Neural cell (in vitro differentiated cells): ENCODE measurements around the gene RAB40B. TPM values are rescaled to one million over a fixed set of nuclear protein-coding genes. Genes with fewer than 3 reads are reported as not detected.

Source experiments
- H2AFZ ChIP-seq: fragments of 200-600, 300-800 bp; sonication (generic), shearing (Covaris generic); 2 replicates; pipeline ENCODE4 v1.6.0; 2014; ENCODE audit warnings: low read depth, mild to moderate bottlenecking, antibody characterized with exemption, low read length, moderate library complexity
- H3F3A ChIP-seq: fragments of 200-600 bp; shearing (Covaris generic); 2 replicates; pipeline ENCODE4 v1.6.1; 2016; ENCODE audit warnings: mild to moderate bottlenecking, moderate library complexity, mixed read lengths, antibody characterized with exemption, low read length; ENCODE audit not compliant: insufficient read depth, poor library complexity, severe bottlenecking
- H3K27ac ChIP-seq: fragments of 200-600, 300-800 bp; sonication (generic), shearing (Covaris generic); 2 replicates; pipeline ENCODE4 v1.5.1; 2014; ENCODE audit warnings: mild to moderate bottlenecking, low read length, moderate library complexity
- H3K27me3 ChIP-seq: fragments of 300-800, 200-600 bp; sonication (generic), shearing (Covaris generic); 2 replicates; pipeline ENCODE4 v1.6.0; 2014; ENCODE audit warnings: mild to moderate bottlenecking, low read depth, low read length, moderate library complexity; ENCODE audit not compliant: insufficient read depth
- H3K36me3 ChIP-seq: fragments of 300-800, 200-600 bp; sonication (generic), shearing (Covaris generic); 2 replicates; pipeline ENCODE4 v1.5.1; 2014; ENCODE audit warnings: mild to moderate bottlenecking, antibody characterized with exemption, low read length, moderate library complexity; ENCODE audit not compliant: insufficient read depth
- H3K4me2 ChIP-seq: fragments of 300-800, 200-600 bp; sonication (generic), shearing (Covaris generic); 2 replicates; pipeline ENCODE4 v1.6.0; 2014; ENCODE audit warnings: mild to moderate bottlenecking, low read length
- H3K4me3 ChIP-seq: fragments of 300-800, 200-600 bp; sonication (generic), shearing (Covaris generic); 2 replicates; pipeline ENCODE4 v1.5.1; 2014; ENCODE audit warnings: mild to moderate bottlenecking, low read length, moderate library complexity
- H3K79me2 ChIP-seq: fragments of 200-600 bp; shearing (Covaris generic); replicated peaks from 2 replicates; pipeline ENCODE4 v1.6.0; 2014; ENCODE audit warnings: mild to moderate bottlenecking, low read length, moderate library complexity; ENCODE audit not compliant: insufficient read depth
- H3K9ac ChIP-seq: fragments of 300-800, 200-600 bp; sonication (generic), shearing (Covaris generic); 2 replicates; pipeline ENCODE4 v1.6.1; 2016; ENCODE audit warnings: mild to moderate bottlenecking, low read length, mixed read lengths
- H3K9me2 ChIP-seq: fragments of 200-600 bp; shearing (Covaris generic); 2 replicates; pipeline ENCODE4 v1.6.1; 2016; ENCODE audit warnings: mild to moderate bottlenecking, low read length, mixed read lengths; ENCODE audit not compliant: insufficient read depth
- H3K9me3 ChIP-seq: fragments of 200-600, 300-800 bp; sonication (generic), shearing (Covaris generic); 2 replicates; pipeline ENCODE4 v1.6.1; 2016; ENCODE audit warnings: mild to moderate bottlenecking, mixed run types, low read length, moderate library complexity, mixed read lengths
- H4K20me1 ChIP-seq: fragments of 200-600 bp; shearing (Covaris generic); 2 replicates; pipeline ENCODE4 v1.6.1; 2016; ENCODE audit warnings: mild to moderate bottlenecking, mixed run types; ENCODE audit not compliant: insufficient read depth
- EP300 ChIP-seq: fragments of 450-650 bp; conservative IDR thresholded peaks from 2 replicates; pipeline ENCODE4 v1.6.1; 2014; ENCODE audit warnings: antibody characterized with exemption, mild to moderate bottlenecking, moderate library complexity; ENCODE audit not compliant: poor library complexity, severe bottlenecking
- EZH2 ChIP-seq: fragments of 200-600, 300-800 bp; shearing (Covaris generic), sonication (generic); IDR thresholded peaks from 2 replicates; pipeline ENCODE4 v1.6.1; 2014; ENCODE audit warnings: antibody characterized with exemption, low read length, borderline replicate concordance, mild to moderate bottlenecking; ENCODE audit not compliant: insufficient read depth, poor library complexity, severe bottlenecking
- MXI1 ChIP-seq: fragments of 450-650 bp; conservative IDR thresholded peaks from 2 replicates; pipeline ENCODE4 v1.6.1; 2014; ENCODE audit warnings: antibody characterized with exemption, mild to moderate bottlenecking; ENCODE audit not compliant: poor library complexity, severe bottlenecking
- POLR2AphosphoS5 ChIP-seq: IDR thresholded peaks from 2 replicates; pipeline ENCODE4 v1.6.1; 2012
- RAD21 ChIP-seq: fragments of 450-650 bp; conservative IDR thresholded peaks from 2 replicates; pipeline ENCODE4 v1.6.1; 2014; ENCODE audit warnings: antibody characterized with exemption, mild to moderate bottlenecking, moderate library complexity
- SMC3 ChIP-seq: fragments of 450-650 bp; conservative IDR thresholded peaks from 2 replicates; pipeline ENCODE4 v1.6.1; 2014; ENCODE audit warnings: antibody characterized with exemption, mild to moderate bottlenecking, moderate library complexity; ENCODE audit not compliant: poor library complexity
- TAF1 ChIP-seq: IDR thresholded peaks from 2 replicates; pipeline ENCODE4 v1.6.1; 2012; ENCODE audit warnings: low read depth
- polyA plus RNA-seq: library from polyadenylated mRNA; depleted of rRNA; stranded (reverse); fragments of >200 nt; gene quantifications from 2 replicates; pipeline ENCODE4 v1.2.3, GENCODE V29; 2014
- small RNA-seq, 3 experiments: library from RNA; depleted of rRNA; stranded (forward); fragments of <200 nt; gene quantifications; one replicate each; pipeline ENCODE3, GENCODE V24; 2012
- TF ChIP-seq, protein P1 (sequence below): fragments of 450-650 bp; IDR thresholded peaks from 2 replicates; pipeline ENCODE4 v1.5.1; 2014; ENCODE audit warnings: antibody characterized with exemption, mild to moderate bottlenecking, moderate library complexity; ENCODE audit not compliant: poor library complexity, severe bottlenecking
- TF ChIP-seq, protein P2 (sequence below): IDR thresholded peaks from 2 replicates; pipeline ENCODE4 v1.6.1; 2012; ENCODE audit warnings: borderline replicate concordance

The RAB40B gene
- polyA plus RNA-seq, 1 donor from 2014 or later, result 37.2 TPM

DNA sequence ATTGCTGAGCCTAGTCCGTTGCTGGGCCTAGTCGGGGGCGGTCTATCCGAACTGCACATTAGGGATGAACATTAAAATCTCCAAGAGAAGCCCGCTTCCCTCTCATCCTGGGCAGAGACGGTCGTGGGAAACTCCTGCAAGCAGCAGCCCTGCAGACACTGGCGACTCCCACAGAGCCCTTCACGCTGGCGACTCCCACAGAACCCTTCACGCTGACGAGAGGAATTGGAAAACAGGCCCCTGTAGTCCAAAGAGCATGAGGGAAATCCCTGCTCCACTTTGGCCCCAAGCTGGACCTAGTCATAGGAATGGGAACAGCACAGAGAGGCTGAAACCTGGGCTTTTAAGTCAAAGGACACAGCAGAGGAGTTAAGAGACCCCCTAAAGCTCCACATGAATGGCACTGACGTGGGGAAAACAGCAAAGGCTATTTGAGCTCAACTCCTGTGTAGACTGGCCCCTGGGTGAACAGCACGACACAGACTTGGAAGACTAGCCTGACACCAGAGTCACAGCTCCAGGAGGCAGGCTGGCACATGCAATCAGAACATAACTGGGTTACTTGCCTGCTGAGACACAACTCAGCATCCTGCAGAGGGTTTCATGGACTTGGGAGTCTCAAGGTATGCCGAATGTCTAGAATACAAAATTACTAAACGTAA lies 92.4 kb downstream of the RAB40B start:
- Histone ChIP-seq H3K4me3 (no peak overlapping the region), H3K9me2 (no peaks in the 10 kb centered on the region), H3F3A (no peaks in the 10 kb centered on the region), H4K20me1 (no peaks in the 10 kb centered on the region), H3K9me3 (no peaks in the 10 kb centered on the region), H2AFZ (no peak overlapping the region), H3K9ac (no peak overlapping the region), H3K27me3 (no peaks in the 10 kb centered on the region), H3K36me3 (peaks cover 2% of the 10 kb centered on the region), H3K27ac (no peak overlapping the region), H3K79me2 (no peaks in the 10 kb centered on the region), H3K4me2 (no peak overlapping the region)
- TF ChIP-seq TAF1 (no peak), POLR2AphosphoS5 (no peak), SMC3 (no peak), RAD21 (no peak), EP300 (no peak), EZH2 (no peak), MXI1 (no peak)
- TF ChIP-seq, protein P1, sequence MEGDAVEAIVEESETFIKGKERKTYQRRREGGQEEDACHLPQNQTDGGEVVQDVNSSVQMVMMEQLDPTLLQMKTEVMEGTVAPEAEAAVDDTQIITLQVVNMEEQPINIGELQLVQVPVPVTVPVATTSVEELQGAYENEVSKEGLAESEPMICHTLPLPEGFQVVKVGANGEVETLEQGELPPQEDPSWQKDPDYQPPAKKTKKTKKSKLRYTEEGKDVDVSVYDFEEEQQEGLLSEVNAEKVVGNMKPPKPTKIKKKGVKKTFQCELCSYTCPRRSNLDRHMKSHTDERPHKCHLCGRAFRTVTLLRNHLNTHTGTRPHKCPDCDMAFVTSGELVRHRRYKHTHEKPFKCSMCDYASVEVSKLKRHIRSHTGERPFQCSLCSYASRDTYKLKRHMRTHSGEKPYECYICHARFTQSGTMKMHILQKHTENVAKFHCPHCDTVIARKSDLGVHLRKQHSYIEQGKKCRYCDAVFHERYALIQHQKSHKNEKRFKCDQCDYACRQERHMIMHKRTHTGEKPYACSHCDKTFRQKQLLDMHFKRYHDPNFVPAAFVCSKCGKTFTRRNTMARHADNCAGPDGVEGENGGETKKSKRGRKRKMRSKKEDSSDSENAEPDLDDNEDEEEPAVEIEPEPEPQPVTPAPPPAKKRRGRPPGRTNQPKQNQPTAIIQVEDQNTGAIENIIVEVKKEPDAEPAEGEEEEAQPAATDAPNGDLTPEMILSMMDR, result no peak
- TF ChIP-seq, protein P2, sequence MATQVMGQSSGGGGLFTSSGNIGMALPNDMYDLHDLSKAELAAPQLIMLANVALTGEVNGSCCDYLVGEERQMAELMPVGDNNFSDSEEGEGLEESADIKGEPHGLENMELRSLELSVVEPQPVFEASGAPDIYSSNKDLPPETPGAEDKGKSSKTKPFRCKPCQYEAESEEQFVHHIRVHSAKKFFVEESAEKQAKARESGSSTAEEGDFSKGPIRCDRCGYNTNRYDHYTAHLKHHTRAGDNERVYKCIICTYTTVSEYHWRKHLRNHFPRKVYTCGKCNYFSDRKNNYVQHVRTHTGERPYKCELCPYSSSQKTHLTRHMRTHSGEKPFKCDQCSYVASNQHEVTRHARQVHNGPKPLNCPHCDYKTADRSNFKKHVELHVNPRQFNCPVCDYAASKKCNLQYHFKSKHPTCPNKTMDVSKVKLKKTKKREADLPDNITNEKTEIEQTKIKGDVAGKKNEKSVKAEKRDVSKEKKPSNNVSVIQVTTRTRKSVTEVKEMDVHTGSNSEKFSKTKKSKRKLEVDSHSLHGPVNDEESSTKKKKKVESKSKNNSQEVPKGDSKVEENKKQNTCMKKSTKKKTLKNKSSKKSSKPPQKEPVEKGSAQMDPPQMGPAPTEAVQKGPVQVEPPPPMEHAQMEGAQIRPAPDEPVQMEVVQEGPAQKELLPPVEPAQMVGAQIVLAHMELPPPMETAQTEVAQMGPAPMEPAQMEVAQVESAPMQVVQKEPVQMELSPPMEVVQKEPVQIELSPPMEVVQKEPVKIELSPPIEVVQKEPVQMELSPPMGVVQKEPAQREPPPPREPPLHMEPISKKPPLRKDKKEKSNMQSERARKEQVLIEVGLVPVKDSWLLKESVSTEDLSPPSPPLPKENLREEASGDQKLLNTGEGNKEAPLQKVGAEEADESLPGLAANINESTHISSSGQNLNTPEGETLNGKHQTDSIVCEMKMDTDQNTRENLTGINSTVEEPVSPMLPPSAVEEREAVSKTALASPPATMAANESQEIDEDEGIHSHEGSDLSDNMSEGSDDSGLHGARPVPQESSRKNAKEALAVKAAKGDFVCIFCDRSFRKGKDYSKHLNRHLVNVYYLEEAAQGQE, result no peak

Small RNA genes lying within 50 kb of the gene (small RNA-seq; reads per million reads assigned to genes)
- 2.7 to 14.5 (median 6.1) reads per million in 3 experiments for gene MIR4525

Other genes with a start within 250 kb of the RAB40B start
- gene CYBC1, start 247.9 kb downstream of the RAB40B start, polyA plus RNA-seq, result 66.6 and 101 TPM in 2 replicates
- gene NARF, start 240.0 kb downstream of the RAB40B start, polyA plus RNA-seq, result 218 and 243 TPM in 2 replicates
- gene FOXK2, start 179.0 kb downstream of the RAB40B start, polyA plus RNA-seq, result 24.4 and 29.4 TPM in 2 replicates
- gene WDR45B, start 50.3 kb downstream of the RAB40B start, polyA plus RNA-seq, result 131 and 137 TPM in 2 replicates
- 28.8 and 32.7 TPM in 2 replicates for gene FN3KRP, start 18.0 kb upstream of the RAB40B start, polyA plus RNA-seq
- gene FN3K, start 36.9 kb upstream of the RAB40B start, polyA plus RNA-seq, result 6.0 and 8.3 TPM in 2 replicates
- 64.8 and 67.2 TPM in 2 replicates for gene TBCD, start 53.4 kb upstream of the RAB40B start, polyA plus RNA-seq
- gene ZNF750, start 141.3 kb upstream of the RAB40B start, polyA plus RNA-seq, result not detected in 2 replicates